GM12878 (cell line): ENCODE results near the gene LHB. TPM values are rescaled to one million over a fixed set of nuclear protein-coding genes. Genes with fewer than 3 reads are reported as not detected.

ENCODE experiments used
- ATAC-seq: fragments of 200-7000 bp; cut with Tn5 transposase; 3 replicates; pipeline ENCODE4 v1.9.1; 2020; ENCODE audit warnings: mild to moderate bottlenecking, moderate library complexity
- BruUV-seq: library from RNA; stranded (reverse); fragments of 400-500 nt; replicated peaks from 2 replicates; lab custom pipeline; 2021; lab: Mats Ljungman, UMichigan
- CTCF ChIA-PET: fragments of 300-600 bp; sonication (Branson Sonifier 250); formaldehyde crosslinking; extraction: SDS; loops from one replicate; lab custom pipeline; 2021; ENCODE audit warnings: inconsistent platforms; lab: Yijun Ruan, JAX
- POLR2A ChIA-PET: fragments of 350-600 bp; formaldehyde crosslinking; extraction: SDS; loops from one replicate; lab custom pipeline; 2021; ENCODE audit warnings: inconsistent platforms; lab: Charles Lee
- RAD21 ChIA-PET: fragments of 300-600 bp; sonication (Branson Sonifier 250); formaldehyde crosslinking; loops from one replicate; lab custom pipeline; 2023; ENCODE audit warnings: antibody characterized with exemption; ENCODE audit not compliant: unreplicated experiment; lab: Charles Lee
- SMC1A ChIA-PET: fragments of 300-600 bp; sonication (Branson Sonifier 250); formaldehyde crosslinking; loops from one replicate; lab custom pipeline; 2023; ENCODE audit not compliant: unreplicated experiment, uncharacterized antibody; lab: Charles Lee
- DNase-seq: peaks from one replicate; pipeline ENCODE4 v3.0.0-alpha.2; 2011; ENCODE audit warnings: low read depth, low spot score
- FAIRE-seq: peaks from 3 replicates; lab custom pipeline; 2011; peaks lifted over from hg19 to GRCh38; lab: Jason Lieb, UNC
- H2AFZ ChIP-seq: 2 replicates; pipeline ENCODE4 v1.6.0; 2011; ENCODE audit warnings: low read depth, low read length, control low read depth; ENCODE audit not compliant: control insufficient read depth
- H3K27ac ChIP-seq: 2 replicates; pipeline ENCODE4 v1.5.1; 2011; ENCODE audit warnings: control low read depth; ENCODE audit not compliant: control insufficient read depth, insufficient read depth
- H3K27me3 ChIP-seq, 2 experiments: replicated peaks in 1 of 2; 2 replicates each; pipeline versions ENCODE4 v1.6.0 to v1.6.1; 2011; ENCODE audit warnings: low read length in 1 of 2; ENCODE audit not compliant: control insufficient read depth in 2 of 2, insufficient read depth in 2 of 2
- H3K36me3 ChIP-seq, 2 experiments: 2 replicates each; pipeline ENCODE4 v1.5.1; 2011; ENCODE audit warnings: low read length in 1 of 2; ENCODE audit not compliant: control insufficient read depth in 2 of 2, insufficient read depth in 2 of 2
- H3K4me1 ChIP-seq: 2 replicates; pipeline ENCODE4 v1.6.1; 2011; ENCODE audit warnings: mild to moderate bottlenecking, low read length, moderate library complexity, mixed read lengths; ENCODE audit not compliant: control insufficient read depth, insufficient read depth
- H3K4me2 ChIP-seq: 2 replicates; pipeline ENCODE4 v1.6.0; 2011; ENCODE audit warnings: control low read depth; ENCODE audit not compliant: control insufficient read depth, insufficient read depth
- H3K4me3 ChIP-seq: fragments of 200-600 bp; sonication (generic); 2 replicates; pipeline ENCODE4 v1.5.1; 2016
- H3K79me2 ChIP-seq: 2 replicates; pipeline ENCODE4 v1.6.0; 2011; ENCODE audit warnings: low read length; ENCODE audit not compliant: control insufficient read depth, insufficient read depth
- H3K9ac ChIP-seq: 2 replicates; pipeline ENCODE4 v1.8.0; 2011; ENCODE audit warnings: low read length, control low read depth, mixed read lengths; ENCODE audit not compliant: control insufficient read depth, insufficient read depth
- H3K9me3 ChIP-seq: replicated peaks from 3 replicates; pipeline ENCODE4 v1.5.1; 2011; ENCODE audit warnings: mild to moderate bottlenecking, low read length; ENCODE audit not compliant: control insufficient read depth, insufficient read depth
- H4K20me1 ChIP-seq: 2 replicates; pipeline ENCODE4 v1.6.0; 2011; ENCODE audit not compliant: control insufficient read depth, insufficient read depth
- BHLHE40 ChIP-seq, 2 experiments: fragments of 450-650 bp in 1 of 2; IDR thresholded peaks; 2 replicates each; pipeline ENCODE4 v1.6.1; 2011 to 2017; ENCODE audit warnings: low read depth in 2 of 2, borderline replicate concordance in 1 of 2, improper control_type of control experiment in 1 of 2, low read length in 1 of 2, mild to moderate bottlenecking in 1 of 2
- BMI1 ChIP-seq: fragments of 450-650 bp; IDR thresholded peaks from 2 replicates; pipeline ENCODE4 v1.6.1; 2016; ENCODE audit warnings: mild to moderate bottlenecking, moderate library complexity, borderline replicate concordance
- CUX1 ChIP-seq: IDR thresholded peaks from 2 replicates; pipeline ENCODE4 v1.6.1; 2012; ENCODE audit warnings: improper control_type of control experiment, low read depth, low read length; ENCODE audit not compliant: insufficient replicate concordance
- IKZF2 ChIP-seq, 2 experiments: fragments of 450-650 bp; IDR thresholded peaks; 2 replicates each; pipeline ENCODE4 v1.6.1; 2017; ENCODE audit warnings: mild to moderate bottlenecking in 2 of 2, moderate library complexity in 2 of 2
- KLF5 ChIP-seq: fragments of 450-650 bp; IDR thresholded peaks from 2 replicates; pipeline ENCODE4 v1.6.1; 2014; ENCODE audit warnings: mild to moderate bottlenecking; ENCODE audit not compliant: partially characterized antibody
- MYB ChIP-seq: fragments of 150-350 bp; IDR thresholded peaks from 2 replicates; pipeline ENCODE4 v1.6.1; 2014; ENCODE audit warnings: mild to moderate bottlenecking, low read depth, low read length, borderline replicate concordance
- PAX5 ChIP-seq: IDR thresholded peaks from 2 replicates; pipeline ENCODE4 v1.6.1; 2011; ENCODE audit warnings: low read depth, low read length, borderline replicate concordance
- PKNOX1 ChIP-seq: fragments of 450-650 bp; IDR thresholded peaks from 2 replicates; pipeline ENCODE4 v1.6.1; 2016; ENCODE audit warnings: mild to moderate bottlenecking
- POLR2A ChIP-seq: IDR thresholded peaks from 2 replicates; pipeline ENCODE4 v1.6.1; 2011; ENCODE audit warnings: low read depth, mild to moderate bottlenecking, low read length
- POLR2AphosphoS2 ChIP-seq: IDR thresholded peaks from 2 replicates; pipeline ENCODE4 v1.6.1; 2011; ENCODE audit warnings: low read depth, mild to moderate bottlenecking, low read length, improper control_type of control experiment, moderate library complexity
- POU2F2 ChIP-seq: IDR thresholded peaks from 3 replicates; pipeline ENCODE4 v1.6.1; 2011; ENCODE audit warnings: low read depth, mild to moderate bottlenecking, low read length, borderline replicate concordance
- RELB ChIP-seq: fragments of 450-650 bp; IDR thresholded peaks from 2 replicates; pipeline ENCODE4 v1.6.1; 2017; ENCODE audit warnings: low read depth, mild to moderate bottlenecking, moderate library complexity
- SPI1 ChIP-seq: IDR thresholded peaks from 2 replicates; pipeline ENCODE4 v1.6.1; 2011; ENCODE audit warnings: low read depth, mild to moderate bottlenecking, low read length, moderate library complexity, borderline replicate concordance; ENCODE audit not compliant: insufficient read depth
- WGBS: methylation state at CpG from one replicate; pipeline ENCODE4 v1.1.6; 2016; ENCODE audit warnings: low lambda C conversion rate; ENCODE audit not compliant: insufficient replicate concordance, insufficient coverage; ENCODE audit errors: missing lambda C conversion rate; 5-methylcytosine and 5-hydroxymethylcytosine counted together
- in situ Hi-C: fragments of 300-500 bp; cut with MboI; formaldehyde crosslinking; loops from 9 replicates; pipeline ENCODE4 v1.14.3; 2018; ENCODE audit warnings: mixed read lengths
- intact Hi-C: fragments of 100-400 bp; cut with micrococcal nuclease; formaldehyde crosslinking; loops from one replicate; pipeline ENCODE4 v1.14.2; 2022; ENCODE audit not compliant: unreplicated experiment
- polyA plus RNA-seq, 11 experiments: library from polyadenylated mRNA; depleted of rRNA in 4 of 11; unstranded in 6 of 11; stranded (reverse) in 5 of 11; fragments of >200 nt; fragmentation: Nextera tagmentation in 4 of 11; fragmentation: Illumina TruSeq in 1 of 11; extraction: Ambion mirVana in 4 of 11; extraction: Trizol in 1 of 11; gene quantifications; 1 replicate in 1 of 11; 2 replicates in 10 of 11; pipeline versions ENCODE4 v1.2.1 to v1.2.3, GENCODE V29; 2011 to 2016; ENCODE audit warnings: inconsistent platforms in 2 of 11, missing spikeins in 2 of 11, low read depth in 1 of 11
- total RNA-seq, 4 experiments: library from RNA; depleted of rRNA in 3 of 4; stranded (reverse); fragments of >200 nt in 3 of 4; fragmentation: Illumina TruSeq in 1 of 4; extraction: Trizol in 1 of 4; gene quantifications; 2 replicates each; pipeline versions ENCODE4 v1.2.1 to v1.2.3, GENCODE V29; 2013 to 2021

The LHB gene
- total and polyA plus RNA-seq, 10 of the 15 experiments (the other 5 are each of a cell fraction or from before 2014, with no cell fraction given) = 0.20 to 0.72 (median 0.46) TPM; not detected in 5

- RAD21 ChIA-PET = interaction anchor here (0.6 to 1.7 kb wide), 11 partner anchors 10 to 177 kb away, joined by 3 to 8 read pairs (median 4); partner anchors contain the start of genes GYS1, PPP1R15A and RUVBL2
- Histone ChIP-seq H3K79me2 (peaks cover 33% of the 10 kb centered on the region), H3K9ac (peak overlapping the region; percentile 28; the same call in 1 of the 2 replicates), H4K20me1 (no peaks in the 10 kb centered on the region), H2AFZ (no peak overlapping the region), H3K27me3 (no peaks in the 10 kb centered on the region), H3K9me3 (no peaks in the 10 kb centered on the region), H3K36me3 (peaks cover 5 to 34% of the 10 kb centered on the region in 2 experiments), H3K4me3 (peak overlapping the region; percentile 93; the same call in 1 of the 2 replicates), H3K4me1 (peaks cover 32% of the 10 kb centered on the region), H3K4me2 (peak overlapping the region; percentile 99), H3K27ac (peak overlapping the region; percentile 61)
- in situ Hi-C loops = no loop called here
- peak; percentile 78 for FAIRE-seq
- DNase-seq = no peak
- SMC1A ChIA-PET = interaction anchor here (0.9 to 3.2 kb wide), 11 partner anchors 10 to 179 kb away, joined by 3 to 28 read pairs (median 5); partner anchors contain the start of genes GYS1, HSD17B14 and RUVBL2
- POLR2A ChIA-PET = interaction anchor here (0.6 to 4.2 kb wide), 12 partner anchors 12 to 179 kb away, joined by 3 to 53 read pairs (median 6); partner anchors contain the start of genes BAX, GYS1, NUCB1 and PPP1R15A
- CTCF ChIA-PET = interaction anchor here (0.6 to 3.1 kb wide), 13 partner anchors 25 to 376 kb away, joined by 3 to 31 read pairs (median 5); partner anchors contain the start of genes CA11, GYS1, NUCB1 and RUVBL2
- no TSS peak for BruUV-seq
- intact Hi-C loops = loop anchor here (10.0 kb wide), 1 partner anchor 333 kb away; the partner anchor contains the start of gene DBP
- 64% methylated on average over 14 of the region's 14 CpGs for WGBS
- no peak for ATAC-seq
- TF ChIP-seq POU2F2 = peak; percentile 55; the same call in 1 of the 3 replicates
- TF ChIP-seq POLR2A = peak; percentile 71
- peak; percentile 32 to 42; a peak in 2 of 4 replicates for TF ChIP-seq BHLHE40 (IDR thresholded peaks at IDR 0.05; ENCODE audit: borderline replicate concordance in 1 of 2, low read depth in 2 of 2, low read length in 1 of 2)
- TF ChIP-seq PKNOX1 = no peak
- TF ChIP-seq RELB = 0 out of 2 replicates have a peak, but pooled peaks have one; percentile 33
- TF ChIP-seq CUX1 = no peak
- peak; percentile 80; the same call in 1 of the 2 replicates for TF ChIP-seq POLR2AphosphoS2
- TF ChIP-seq MYB = 0 out of 2 replicates have a peak, but pooled peaks have one; percentile 26
- TF ChIP-seq BMI1 = 0 out of 2 replicates have a peak, but pooled peaks have one; percentile 27
- TF ChIP-seq IKZF2 (IDR thresholded peaks at IDR 0.05) = peak; percentile 62 to 67
- TF ChIP-seq KLF5 = no peak
- peak; percentile 84 for TF ChIP-seq SPI1
- TF ChIP-seq PAX5 = peak; percentile 46; the same call in 1 of the 2 replicates
Measured at GRCh38 chr19:48967346-48968178, 49.3 kb downstream of the LHB start.
